HepG2 (cell line): ENCODE measurements around the gene NAA11. TPM values are rescaled to one million over a fixed set of nuclear protein-coding genes. Genes with fewer than 3 reads are reported as not detected.
A peak's percentile ranks its signal among the peaks of the same experiment; 100 is the strongest.

Source experiments
- ATAC-seq: fragments of 200-7000 bp; cut with Tn5 transposase; 3 replicates; pipeline ENCODE4 v1.9.1; 2020; ENCODE audit warnings: mild to moderate bottlenecking, moderate library complexity
- BruUV-seq: library from RNA; stranded (reverse); fragments of 400-500 nt; replicated peaks from 2 replicates; lab custom pipeline; 2021; lab: Mats Ljungman, UMichigan
- CTCF ChIA-PET: fragments of 300-600 bp; formaldehyde crosslinking; extraction: SDS; loops from one replicate; lab custom pipeline; 2021; ENCODE audit warnings: low total read pairs, inconsistent platforms, low intra/inter-chr PET ratio; lab: Yijun Ruan, JAX
- POLR2A ChIA-PET: fragments of 350-600 bp; sonication (Branson Sonifier 250); formaldehyde crosslinking; loops from one replicate; lab custom pipeline; 2020; ENCODE audit warnings: antibody characterized with exemption, inconsistent platforms; lab: Yijun Ruan, JAX
- DNase-seq: peaks from one replicate; pipeline ENCODE4 v3.0.0-alpha.2; 2015; ENCODE audit warnings: low spot score
- FAIRE-seq: peaks from 3 replicates; lab custom pipeline; 2011; peaks lifted over from hg19 to GRCh38; lab: Jason Lieb, UNC
- H2AFZ ChIP-seq: one replicate; pipeline ENCODE4 v1.6.1; 2011; ENCODE audit warnings: low read length, inconsistent platforms
- H3K27ac ChIP-seq: fragments of 300-600 bp; 3 replicates; pipeline ENCODE4 v1.8.0; 2011; ENCODE audit warnings: mixed run types, mild to moderate bottlenecking, mixed read lengths, low read length, inconsistent platforms; ENCODE audit not compliant: insufficient read depth; ENCODE audit errors: extremely low read length
- H3K27me3 ChIP-seq, 2 experiments: fragments of 200-600 bp in 1 of 2; 2 replicates in 1 of 2; 3 replicates in 1 of 2; pipeline versions ENCODE4 v1.6.0 to v1.8.0; 2011; ENCODE audit warnings: low read length in 2 of 2, mild to moderate bottlenecking in 2 of 2, moderate library complexity in 2 of 2, inconsistent platforms in 1 of 2; ENCODE audit not compliant: insufficient read depth in 2 of 2, control insufficient read depth in 1 of 2
- H3K36me3 ChIP-seq, 2 experiments: fragments of 200-600 bp in 1 of 2; replicated peaks in 1 of 2; 2 replicates in 1 of 2; 3 replicates in 1 of 2; pipeline versions ENCODE4 v1.5.1 to v1.8.0; 2011; ENCODE audit warnings: low read length in 2 of 2, inconsistent platforms in 1 of 2; ENCODE audit not compliant: insufficient read depth in 2 of 2, control insufficient read depth in 1 of 2
- H3K4me1 ChIP-seq: 2 replicates; pipeline ENCODE4 v1.5.1; 2012; ENCODE audit warnings: low read length, inconsistent platforms; ENCODE audit not compliant: insufficient read depth
- H3K4me2 ChIP-seq: 2 replicates; pipeline ENCODE4 v1.6.0; 2011; ENCODE audit warnings: low read depth, low read length, inconsistent platforms
- H3K4me3 ChIP-seq, 3 experiments: fragments of 200-600 bp in 1 of 3; sonication (generic), shearing (Covaris generic) in 1 of 3; replicated peaks in 1 of 3; 2 replicates each; pipeline ENCODE4 v1.5.1; 2011 to 2016; ENCODE audit warnings: low read length in 3 of 3, inconsistent platforms in 2 of 3, low read depth in 2 of 3, mild to moderate bottlenecking in 2 of 3, control low read depth in 1 of 3, mixed read lengths in 1 of 3; ENCODE audit not compliant: insufficient read depth in 1 of 3
- H3K79me2 ChIP-seq: one replicate; pipeline ENCODE4 v1.6.1; 2011; ENCODE audit warnings: low read length, inconsistent platforms; ENCODE audit not compliant: insufficient read depth
- H3K9ac ChIP-seq: 2 replicates; pipeline ENCODE4 v1.6.0; 2011; ENCODE audit warnings: mild to moderate bottlenecking, low read depth, low read length, inconsistent platforms; ENCODE audit not compliant: insufficient read depth
- H3K9me3 ChIP-seq: 2 replicates; pipeline ENCODE4 v1.5.1; 2012; ENCODE audit warnings: mild to moderate bottlenecking, low read length
- H4K20me1 ChIP-seq: 2 replicates; pipeline ENCODE4 v1.6.0; 2011; ENCODE audit warnings: inconsistent platforms, mild to moderate bottlenecking, low read length, moderate library complexity; ENCODE audit not compliant: insufficient read depth
- ERF ChIP-seq: IDR thresholded peaks from 2 replicates; pipeline ENCODE4 v1.6.1; 2018; ENCODE audit warnings: missing biosample characterization, missing genetic modification reagents
- MAFF ChIP-seq: IDR thresholded peaks from 2 replicates; pipeline ENCODE4 v1.6.1; 2011; ENCODE audit warnings: low read depth, low read length, improper control_type of control experiment
- MAFK ChIP-seq, 2 experiments: IDR thresholded peaks in 1 of 2; conservative IDR thresholded peaks in 1 of 2; 2 replicates each; pipeline ENCODE4 v1.6.1; 2011; ENCODE audit warnings: improper control_type of control experiment in 2 of 2, low read length in 2 of 2
- NR2F2 ChIP-seq: IDR thresholded peaks from 2 replicates; pipeline ENCODE4 v1.6.1; 2012; ENCODE audit warnings: low read depth, inconsistent platforms, borderline replicate concordance
- SAFB2 ChIP-seq: sonication (generic); formaldehyde crosslinking; IDR thresholded peaks from 2 replicates; pipeline ENCODE4 v1.5.1; 2020; ENCODE audit warnings: missing genetic modification reagents, low read depth, mild to moderate bottlenecking, borderline replicate concordance
- STAG1 ChIP-seq: sonication (generic); formaldehyde crosslinking; IDR thresholded peaks from 2 replicates; pipeline ENCODE4 v1.4.0; 2020; ENCODE audit warnings: missing genetic modification reagents
- TCF12 ChIP-seq, 2 experiments: fragments of 450-650 bp in 1 of 2; sonication (generic) in 1 of 2; formaldehyde crosslinking in 1 of 2; IDR thresholded peaks; 2 replicates each; pipeline versions ENCODE4 v1.6.1 to v1.8.0; 2017 to 2022; ENCODE audit warnings: antibody characterized with exemption in 1 of 2, mild to moderate bottlenecking in 1 of 2, missing genetic modification reagents in 1 of 2, moderate library complexity in 1 of 2
- ZKSCAN8 ChIP-seq: IDR thresholded peaks from 2 replicates; pipeline ENCODE4 v1.6.1; 2016; ENCODE audit warnings: borderline replicate concordance, missing genetic modification reagents, missing compliant biosample characterization
- ZNF160 ChIP-seq: sonication (generic); formaldehyde crosslinking; IDR thresholded peaks from 2 replicates; pipeline ENCODE4 v1.8.0; 2022; ENCODE audit warnings: mild to moderate bottlenecking, inconsistent platforms, missing genetic modification reagents
- ZNF350 ChIP-seq: sonication (generic); formaldehyde crosslinking; IDR thresholded peaks from 2 replicates; pipeline ENCODE4 v1.4.0; 2020; ENCODE audit warnings: mild to moderate bottlenecking, low read depth, missing genetic modification reagents, borderline replicate concordance
- ZNF468 ChIP-seq: sonication (generic); formaldehyde crosslinking; IDR thresholded peaks from 2 replicates; pipeline ENCODE4 v1.8.0; 2022; ENCODE audit warnings: mild to moderate bottlenecking, moderate library complexity, missing genetic modification reagents
- ZNF724P ChIP-seq: sonication (generic); formaldehyde crosslinking; IDR thresholded peaks from 2 replicates; pipeline ENCODE4 v1.8.0; 2022; ENCODE audit warnings: missing genetic modification reagents, borderline replicate concordance
- WGBS: methylation state at CpG from one replicate; pipeline ENCODE4 v1.1.6; 2017; ENCODE audit warnings: low lambda C conversion rate; 5-methylcytosine and 5-hydroxymethylcytosine counted together
- in situ Hi-C: cut with HindIII; loops from 2 replicates; pipeline ENCODE4 v1.10.0; 2017; ENCODE audit warnings: low pct_unique_long_range_greater_than_20kb; ENCODE audit not compliant: extremely low pct_ligation_motif_present
- intact Hi-C: fragments of 100-400 bp; cut with micrococcal nuclease; formaldehyde crosslinking; loops from one replicate; pipeline ENCODE4 v1.10.0; 2022; ENCODE audit not compliant: unreplicated experiment
- polyA plus RNA-seq, 8 experiments: library from polyadenylated mRNA; depleted of rRNA in 3 of 8; stranded (reverse) in 7 of 8; unstranded in 1 of 8; fragments of >200 nt; fragmentation: Illumina TruSeq in 4 of 8; extraction: Trizol in 4 of 8; gene quantifications; 2 replicates each; pipeline versions ENCODE4 v1.2.1 to v1.2.3, GENCODE V29; 2011 to 2016; ENCODE audit warnings: low read depth in 4 of 8, missing spikeins in 1 of 8, mixed read lengths in 1 of 8; ENCODE audit not compliant: insufficient read depth in 1 of 8
- total RNA-seq, 5 experiments: library from RNA; depleted of rRNA; stranded (reverse); fragments of >200 nt; fragmentation: Illumina TruSeq; extraction: Trizol; gene quantifications; 2 replicates each; pipeline ENCODE4 v1.2.3, GENCODE V29; 2016; ENCODE audit warnings: low read depth in 1 of 5
- TF ChIP-seq, protein P1 (sequence below): sonication (generic); formaldehyde crosslinking; conservative IDR thresholded peaks from 2 replicates; pipeline ENCODE4 v1.4.0; 2020; ENCODE audit warnings: missing genetic modification reagents
- TF ChIP-seq, protein P2 (sequence below): IDR thresholded peaks from 2 replicates; pipeline ENCODE4 v1.6.1; 2016

NAA11 gene
- total and polyA plus RNA-seq, 2 of the 13 experiments (the other 11 are each of a cell fraction or from before 2014, with no cell fraction given) = not detected

DNA sequence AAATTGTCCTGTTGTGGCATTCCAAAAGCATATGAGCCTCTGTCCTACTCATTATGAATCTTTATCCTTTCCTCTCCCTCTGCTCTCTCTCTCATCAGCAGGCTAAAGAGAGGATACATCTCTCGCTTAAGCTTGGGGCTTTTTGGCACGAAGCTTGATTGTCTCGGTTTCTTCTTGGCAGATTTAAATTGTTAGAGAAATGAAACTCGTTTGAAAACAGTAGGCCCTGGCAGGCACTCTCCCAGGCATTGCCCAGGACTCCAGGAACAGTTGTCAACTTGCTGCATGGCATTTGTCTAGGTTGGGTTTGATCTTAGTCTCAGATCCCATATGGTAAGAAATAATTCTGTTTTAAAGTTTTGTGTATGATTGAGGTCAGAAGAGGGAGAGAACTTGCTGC lies 35.5 kb downstream of the NAA11 start (continued):
- TF ChIP-seq, protein P1, sequence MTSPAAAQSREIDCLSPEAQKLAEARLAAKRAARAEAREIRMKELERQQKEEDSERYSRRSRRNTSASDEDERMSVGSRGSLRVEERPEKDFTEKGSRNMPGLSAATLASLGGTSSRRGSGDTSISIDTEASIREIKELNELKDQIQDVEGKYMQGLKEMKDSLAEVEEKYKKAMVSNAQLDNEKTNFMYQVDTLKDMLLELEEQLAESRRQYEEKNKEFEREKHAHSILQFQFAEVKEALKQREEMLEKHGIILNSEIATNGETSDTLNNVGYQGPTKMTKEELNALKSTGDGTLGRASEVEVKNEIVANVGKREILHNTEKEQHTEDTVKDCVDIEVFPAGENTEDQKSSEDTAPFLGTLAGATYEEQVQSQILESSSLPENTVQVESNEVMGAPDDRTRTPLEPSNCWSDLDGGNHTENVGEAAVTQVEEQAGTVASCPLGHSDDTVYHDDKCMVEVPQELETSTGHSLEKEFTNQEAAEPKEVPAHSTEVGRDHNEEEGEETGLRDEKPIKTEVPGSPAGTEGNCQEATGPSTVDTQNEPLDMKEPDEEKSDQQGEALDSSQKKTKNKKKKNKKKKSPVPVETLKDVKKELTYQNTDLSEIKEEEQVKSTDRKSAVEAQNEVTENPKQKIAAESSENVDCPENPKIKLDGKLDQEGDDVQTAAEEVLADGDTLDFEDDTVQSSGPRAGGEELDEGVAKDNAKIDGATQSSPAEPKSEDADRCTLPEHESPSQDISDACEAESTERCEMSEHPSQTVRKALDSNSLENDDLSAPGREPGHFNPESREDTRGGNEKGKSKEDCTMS (CRISPR knock-in tag) = no peak
- TF ChIP-seq ERF (CRISPR knock-in tag) (no peak), ZKSCAN8 (CRISPR knock-in tag) (no peak), MAFF (no peak), SAFB2 (CRISPR knock-in tag) (no peak), ZNF468 (CRISPR knock-in tag) (no peak), ZNF350 (no peak), NR2F2 (no peak), ZNF724P (CRISPR knock-in tag) (no peak), ZNF160 (no peak), TCF12 (IDR thresholded peaks at IDR 0.05) (no peak), TCF12 (CRISPR knock-in tag; IDR thresholded peaks at IDR 0.05) (no peak), STAG1 (CRISPR knock-in tag) (no peak)

DNA sequence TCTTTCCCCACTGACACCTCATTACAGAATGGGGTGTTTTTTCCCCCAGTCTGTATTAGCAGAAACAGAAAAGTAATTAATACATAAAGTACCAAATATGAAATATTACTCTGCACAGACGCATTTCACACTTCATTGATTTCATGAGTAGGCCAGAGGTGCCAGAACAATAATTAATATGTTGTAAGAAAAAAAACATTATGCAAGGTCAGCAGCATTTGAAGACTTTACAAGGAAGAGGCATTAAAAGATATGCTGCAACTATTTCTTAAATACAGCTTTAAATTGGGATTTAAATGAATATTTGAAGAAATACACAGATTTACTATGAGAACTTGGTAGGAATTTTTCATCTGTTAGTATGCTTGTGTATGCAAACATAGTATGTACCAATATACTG lies 37.7 kb downstream of the NAA11 start:
- in situ Hi-C loops = no loop called here

More for the DNA sequence above, 37.7 kb downstream of the NAA11 start:
- H4K20me1 ChIP-seq = no peaks in the 10 kb centered on the region
- H3K36me3 ChIP-seq = no peaks in the 10 kb centered on the region
- H2AFZ ChIP-seq = no peak overlapping the region
- no peak for FAIRE-seq
- POLR2A ChIA-PET = no interaction called here
- intact Hi-C loops = no loop called here
- H3K4me2 ChIP-seq = no peak overlapping the region
- no peak overlapping the region for H3K27ac ChIP-seq
- H3K79me2 ChIP-seq = no peaks in the 10 kb centered on the region
- no peaks in the 10 kb centered on the region for H3K4me1 ChIP-seq
- ATAC-seq = no peak
- no peak overlapping the region for H3K9ac ChIP-seq
- TF ChIP-seq MAFF (peak; percentile 88), MAFK (conservative IDR thresholded peaks at IDR 0.05 in 1 of 2, IDR thresholded peaks at IDR 0.05 in 1 of 2; ENCODE audit: low read length in 2 of 2) (peak; percentile 76 to 90)
- TF ChIP-seq, protein P2, sequence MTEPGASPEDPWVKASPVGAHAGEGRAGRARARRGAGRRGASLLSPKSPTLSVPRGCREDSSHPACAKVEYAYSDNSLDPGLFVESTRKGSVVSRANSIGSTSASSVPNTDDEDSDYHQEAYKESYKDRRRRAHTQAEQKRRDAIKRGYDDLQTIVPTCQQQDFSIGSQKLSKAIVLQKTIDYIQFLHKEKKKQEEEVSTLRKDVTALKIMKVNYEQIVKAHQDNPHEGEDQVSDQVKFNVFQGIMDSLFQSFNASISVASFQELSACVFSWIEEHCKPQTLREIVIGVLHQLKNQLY (CRISPR knock-in tag) = no peak
- TF ChIP-seq, all 625 proteins: peak for 2
- CTCF ChIA-PET = no interaction called here
- DNase-seq = no peak
- Histone ChIP-seq H3K4me3 (no peak overlapping the region), H3K9me3 (no peaks in the 10 kb centered on the region), H3K27me3 (no peaks in the 10 kb centered on the region)
- 3% methylated on average over 1 of the region's 1 CpG for WGBS
- BruUV-seq = no TSS peak
